Measurements from ENCODE around the gene PPARD.

Gene PPARD

GRCh38 chr6:35370785-35371493 lies 28.6 kb downstream of the PPARD start:
- Histone ChIP-seq H3K4me3 (ENCODE audit: low read depth, low read length) (no peak overlapping the region), H3K4me1 (no peaks in the 10 kb centered on the region), H3K9me3 (no peaks in the 10 kb centered on the region), H3K36me3 (no peaks in the 10 kb centered on the region; the same call in 1 of the 2 replicates), H3K27me3 (no peaks in the 10 kb centered on the region)
- DNase-seq, result no peak
- TF ChIP-seq CTCF (IDR thresholded peaks at IDR 0.05; ENCODE audit: low read depth, low read length), result no peak

- Histone ChIP-seq H3K36me3 (no peaks in the 10 kb centered on the region; the same call in 1 of the 2 replicates), H3K9me3 (no peaks in the 10 kb centered on the region), H3K4me1 (no peaks in the 10 kb centered on the region), H3K4me3 (ENCODE audit: low read depth, low read length) (no peak overlapping the region), H3K27me3 (no peaks in the 10 kb centered on the region)
- no peak for TF ChIP-seq CTCF (IDR thresholded peaks at IDR 0.05; ENCODE audit: low read depth, low read length)
- DNase-seq, result no peak
Observed at GRCh38 chr6:35371494-35372262, 29.3 kb downstream of the PPARD start.

- Histone ChIP-seq H3K4me1 (no peaks in the 10 kb centered on the region), H3K4me3 (ENCODE audit: low read depth, low read length) (no peak overlapping the region), H3K27me3 (no peaks in the 10 kb centered on the region), H3K9me3 (no peaks in the 10 kb centered on the region), H3K36me3 (no peaks in the 10 kb centered on the region)
- no peak for TF ChIP-seq CTCF (IDR thresholded peaks at IDR 0.05; ENCODE audit: low read depth, low read length)
- DNase-seq, result no peak
Observed at GRCh38 chr6:35372633-35373032, 30.3 kb downstream of the PPARD start.

- no peaks in the 10 kb centered on the region for H3K9me3 ChIP-seq
- H3K4me1 ChIP-seq, result no peaks in the 10 kb centered on the region
- H3K27me3 ChIP-seq, result no peaks in the 10 kb centered on the region
- no peak for DNase-seq
- H3K36me3 ChIP-seq, result no peaks in the 10 kb centered on the region
- no peak for TF ChIP-seq CTCF (IDR thresholded peaks at IDR 0.05; ENCODE audit: low read depth, low read length)
- no peak overlapping the region for H3K4me3 ChIP-seq (ENCODE audit: low read depth, low read length)
Observed at GRCh38 chr6:35376281-35376680, 33.9 kb downstream of the PPARD start.

- no peaks in the 10 kb centered on the region for H3K27me3 ChIP-seq
- no peaks in the 10 kb centered on the region for H3K4me1 ChIP-seq
- no peaks in the 10 kb centered on the region for H3K36me3 ChIP-seq
- no peaks in the 10 kb centered on the region for H3K9me3 ChIP-seq
- DNase-seq, result no peak
- no peak for TF ChIP-seq CTCF (IDR thresholded peaks at IDR 0.05; ENCODE audit: low read depth, low read length)
- H3K4me3 ChIP-seq (ENCODE audit: low read depth, low read length), result no peak overlapping the region
Observed at GRCh38 chr6:35377002-35377401, 34.6 kb downstream of the PPARD start.

- no peak for TF ChIP-seq CTCF (IDR thresholded peaks at IDR 0.05; ENCODE audit: low read depth, low read length)
- H3K27me3 ChIP-seq, result no peaks in the 10 kb centered on the region
- no peaks in the 10 kb centered on the region for H3K36me3 ChIP-seq
- H3K9me3 ChIP-seq, result no peaks in the 10 kb centered on the region
- no peak for DNase-seq
- H3K4me3 ChIP-seq (ENCODE audit: low read depth, low read length), result no peak overlapping the region
- H3K4me1 ChIP-seq, result no peaks in the 10 kb centered on the region
Observed at GRCh38 chr6:35378261-35378660, 35.9 kb downstream of the PPARD start.
